Left colon (tissue), 2 donors: ENCODE measurements around the gene MX1. TPM values are rescaled to one million over a fixed set of nuclear protein-coding genes. Genes with fewer than 3 reads are reported as not detected.

Source experiments
- ATAC-seq: fragments of 200-7000 bp; cut with Tn5 transposase; one replicate; pipeline ENCODE4 v1.9.1; 2020; ENCODE audit warnings: mild to moderate bottlenecking, moderate library complexity
- DNase-seq, 2 donors: peaks; one replicate each; pipeline ENCODE4 v3.0.0-alpha.2; 2020
- intact Hi-C, 2 donors: fragments of 100-400 bp; cut with DNase I in 1 of 2; cut with micrococcal nuclease in 1 of 2; formaldehyde crosslinking; loops; one replicate each; pipeline versions ENCODE4 v1.11.2 to v1.14.0; 2022; cut with DNase I, micrococcal nuclease
- total RNA-seq, 2 donors: library from RNA; stranded (reverse); fragmentation: NEBNext Ultra II Directional; extraction: Animal tissue kit (Norgen Biotek cat#: 25700); gene quantifications; one replicate each; pipeline ENCODE4 v1.2.1, GENCODE V29; 2021
- donor health status: DM: no; HTN: no; CAD: no.
- donor health status: DM: yes; HTN: yes; CAD: no.

The MX1 gene
- total RNA-seq, 2 donors from 2014 or later, result 36.4 to 91.7 TPM

- intact Hi-C loops, result no loop called here
- ATAC-seq, result no peak
- DNase-seq, result no peak
These were observed 2.8 kb downstream of the MX1 start for GRCh38 chr21:41428847-41429246.

DNA sequence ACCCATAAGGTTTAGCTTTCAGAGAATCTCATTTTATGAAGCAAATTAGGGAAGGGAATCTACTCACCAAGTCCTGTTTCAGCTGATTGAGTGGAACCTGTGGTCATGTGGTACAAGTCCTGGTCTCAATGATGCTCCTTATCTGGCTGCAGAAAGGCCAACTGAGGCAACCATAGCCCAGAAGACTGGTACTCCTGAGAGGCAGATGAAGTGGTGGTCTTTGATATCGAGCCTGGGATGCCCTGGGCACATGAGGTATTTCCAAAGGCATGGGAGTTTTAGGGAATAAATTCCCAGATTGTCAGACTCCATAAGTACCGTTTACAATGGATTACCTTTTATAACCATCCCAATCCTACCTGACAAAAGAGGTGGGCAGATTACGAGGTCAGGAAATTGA is 3.3 kb downstream of the MX1 start:
- DNase-seq, result no peak
- intact Hi-C loops, result no loop called here
- ATAC-seq, result no peak

DNA sequence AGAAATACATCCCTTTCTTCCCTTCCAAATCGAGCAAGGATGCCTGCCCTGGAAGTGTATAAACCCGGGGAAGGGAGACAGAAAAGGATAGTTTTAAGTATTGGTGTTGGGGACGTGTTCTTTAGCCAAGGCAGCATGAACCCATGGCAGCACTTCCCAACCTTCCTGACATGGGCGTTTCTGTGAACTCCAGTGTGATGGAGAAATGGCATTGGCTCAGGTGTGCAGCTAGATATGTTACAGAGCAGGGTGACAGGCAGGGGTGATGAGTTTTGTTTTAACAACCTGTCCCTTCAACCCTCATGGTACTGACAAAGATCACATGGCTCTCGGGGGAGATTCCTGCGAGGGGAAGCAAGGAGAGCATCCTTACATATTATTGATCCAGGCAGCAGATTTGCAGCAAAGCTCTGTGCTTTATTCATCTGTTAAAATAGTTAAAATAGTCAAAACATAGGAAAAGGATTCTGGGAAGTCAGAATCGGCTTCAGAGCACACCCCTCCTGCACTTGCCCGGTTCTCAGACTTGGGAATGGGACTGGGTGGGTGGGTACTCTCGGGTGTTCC is 4.0 kb downstream of the MX1 start:
- no peak for ATAC-seq
- intact Hi-C loops, result no loop called here
- DNase-seq, result no peak

GRCh38 chr21:41431788-41432548 is 5.9 kb downstream of the MX1 start:
- DNase-seq, result peak in 1 of 2 donors; percentile 30
- intact Hi-C loops, result no loop called here
- peak; percentile 67 for ATAC-seq

GRCh38 chr21:41432562-41433460 is 6.8 kb downstream of the MX1 start:
- peak in 1 of 2 donors; percentile 29 for DNase-seq
- peak; percentile 92 for ATAC-seq
- intact Hi-C loops, result no loop called here

DNA sequence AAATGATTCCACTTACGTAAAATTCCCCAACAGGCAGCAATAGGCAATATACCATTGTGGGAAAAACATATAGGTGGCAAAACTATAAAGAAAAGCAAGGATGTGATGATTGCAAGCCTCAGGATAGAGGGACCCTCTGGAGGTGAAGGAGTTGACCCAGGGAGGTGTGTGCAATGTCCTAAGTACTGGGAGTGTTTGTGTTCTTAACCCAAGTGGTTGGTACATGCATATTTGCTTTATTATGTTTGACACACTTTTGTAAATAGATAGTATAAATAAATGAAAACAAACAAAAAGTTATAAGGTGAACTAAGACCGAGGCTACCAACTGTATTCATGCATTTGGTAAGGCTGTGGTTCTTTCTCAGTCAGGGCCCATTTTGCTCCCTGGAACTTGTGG is 7.5 kb downstream of the MX1 start:
- DNase-seq, result no peak
- intact Hi-C loops, result no loop called here
- peak; percentile 64 for ATAC-seq

DNA sequence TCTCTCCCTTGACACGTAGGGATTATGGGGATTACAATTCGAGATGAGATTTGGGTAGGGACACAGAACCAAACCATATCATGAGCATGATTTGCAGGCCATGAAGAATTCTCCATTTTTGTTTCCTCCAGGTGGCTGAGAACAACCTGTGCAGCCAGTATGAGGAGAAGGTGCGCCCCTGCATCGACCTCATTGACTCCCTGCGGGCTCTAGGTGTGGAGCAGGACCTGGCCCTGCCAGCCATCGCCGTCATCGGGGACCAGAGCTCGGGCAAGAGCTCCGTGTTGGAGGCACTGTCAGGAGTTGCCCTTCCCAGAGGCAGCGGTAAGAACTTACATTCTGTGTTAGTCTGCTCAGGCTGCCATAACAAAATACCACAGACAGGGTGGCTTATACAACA is 9.7 kb downstream of the MX1 start:
- DNase-seq (no peak), ATAC-seq (no peak)
- intact Hi-C loops, result no loop called here

- no peak for ATAC-seq
These were observed 11.7 kb downstream of the MX1 start for GRCh38 chr21:41437729-41438128.

DNA sequence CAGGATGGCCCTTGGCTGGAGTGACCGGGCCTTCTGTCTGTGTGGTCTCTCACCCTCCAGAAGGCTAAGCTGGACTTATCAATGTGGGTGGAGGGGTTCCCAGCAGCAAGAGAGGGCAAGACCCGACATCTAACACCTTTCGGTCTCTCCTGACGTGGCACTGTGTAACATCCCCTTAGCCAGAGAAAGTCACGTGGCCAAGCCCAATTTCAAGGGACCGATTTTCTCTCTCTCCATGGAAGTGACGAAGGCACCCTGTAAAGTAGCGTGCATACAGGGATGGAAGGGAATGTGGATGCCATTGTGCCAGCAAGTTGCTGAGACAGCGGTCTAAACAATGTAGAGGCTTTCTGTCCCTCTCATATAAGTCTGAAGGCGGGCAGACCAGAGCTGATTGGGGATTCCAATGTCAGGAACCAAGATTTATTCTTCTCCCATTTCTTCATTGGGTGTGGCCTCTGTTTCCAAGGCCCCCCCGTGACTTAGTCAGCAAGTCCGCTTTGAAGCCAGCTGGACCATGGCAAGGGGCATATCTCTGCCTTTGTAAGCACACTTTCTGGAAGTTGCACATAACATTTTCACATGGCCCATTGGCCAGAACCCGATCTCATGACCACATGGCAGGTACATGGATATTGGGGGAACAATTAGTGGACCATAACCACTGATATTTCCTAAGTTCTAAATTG is 12.5 kb downstream of the MX1 start:
- no peak for ATAC-seq
- DNase-seq, result no peak
- intact Hi-C loops, result no loop called here

More at GRCh38 chr21:41437729-41438128, 11.7 kb downstream of the MX1 start:
- intact Hi-C loops, result no loop called here
- DNase-seq, result no peak

- intact Hi-C loops, result no loop called here
- ATAC-seq (no peak), DNase-seq (no peak)
These were observed 13.2 kb downstream of the MX1 start for GRCh38 chr21:41439248-41439647.

DNA sequence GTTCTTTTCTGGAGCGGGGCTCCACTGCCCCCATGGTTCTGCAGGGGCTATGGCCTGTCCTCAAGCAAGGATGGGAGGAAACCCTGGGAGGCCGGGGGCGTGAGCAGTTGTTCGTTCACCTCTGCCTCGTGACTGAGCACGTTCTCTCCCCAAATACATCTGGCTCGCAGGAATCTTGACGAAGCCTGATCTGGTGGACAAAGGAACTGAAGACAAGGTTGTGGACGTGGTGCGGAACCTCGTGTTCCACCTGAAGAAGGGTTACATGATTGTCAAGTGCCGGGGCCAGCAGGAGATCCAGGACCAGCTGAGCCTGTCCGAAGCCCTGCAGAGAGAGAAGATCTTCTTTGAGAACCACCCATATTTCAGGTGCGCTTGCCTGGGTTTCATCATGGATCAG is 15.5 kb downstream of the MX1 start:
- intact Hi-C loops, result no loop called here
- ATAC-seq (no peak), DNase-seq (no peak)

- ATAC-seq, result no peak
- no peak for DNase-seq
- intact Hi-C loops, result no loop called here
These were observed 16.6 kb downstream of the MX1 start for GRCh38 chr21:41442481-41443186.

- intact Hi-C loops, result no loop called here
- ATAC-seq (no peak), DNase-seq (no peak)
These were observed 17.5 kb downstream of the MX1 start for GRCh38 chr21:41443562-41443961.

GRCh38 chr21:41444703-41445464 is 18.8 kb downstream of the MX1 start:
- no peak for ATAC-seq
- DNase-seq, result no peak
- intact Hi-C loops, result no loop called here

DNA sequence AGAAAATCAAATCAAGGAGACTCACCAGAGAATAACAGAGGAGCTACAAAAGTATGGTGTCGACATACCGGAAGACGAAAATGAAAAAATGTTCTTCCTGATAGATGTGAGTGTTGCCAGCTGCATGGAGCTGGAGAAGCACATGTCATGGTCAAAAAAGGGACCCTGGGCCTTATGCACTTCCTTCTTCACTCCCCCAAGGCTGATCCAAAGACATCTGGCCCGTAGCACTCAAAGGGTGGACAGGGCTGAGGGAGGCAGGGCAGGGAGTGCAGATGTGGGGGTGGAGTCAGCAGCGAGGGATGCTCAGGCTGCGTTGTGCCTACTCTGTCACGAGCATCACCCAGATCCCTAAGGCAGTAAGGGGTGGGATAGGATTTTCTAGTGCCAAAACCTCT is 19.4 kb downstream of the MX1 start:
- no peak for DNase-seq
- ATAC-seq, result no peak
- intact Hi-C loops, result no loop called here

GRCh38 chr21:41446586-41446985 is 20.5 kb downstream of the MX1 start:
- intact Hi-C loops, result no loop called here
- ATAC-seq, result no peak

DNA sequence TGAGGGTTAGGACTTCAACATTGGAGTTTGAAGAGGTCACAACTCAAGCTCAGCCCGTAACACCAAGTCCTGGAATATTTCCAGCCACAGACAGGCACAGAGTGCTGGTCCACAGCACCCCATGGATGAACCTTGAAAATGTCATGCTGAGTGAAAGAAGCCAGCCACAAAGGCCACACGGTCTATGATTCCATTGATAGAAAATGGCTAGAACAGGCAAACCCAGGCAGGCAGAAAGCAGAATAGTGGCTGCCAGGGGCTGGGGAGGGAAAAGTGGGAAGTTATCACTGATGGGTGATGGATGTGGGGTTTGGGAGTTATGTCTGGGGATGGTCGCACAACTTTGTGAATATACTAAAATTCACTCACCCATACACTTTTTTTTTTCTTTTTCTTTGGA is 21.3 kb downstream of the MX1 start:
- DNase-seq (no peak), ATAC-seq (no peak)
- intact Hi-C loops, result no loop called here

More at GRCh38 chr21:41446586-41446985, 20.5 kb downstream of the MX1 start:
- no peak for DNase-seq

DNA sequence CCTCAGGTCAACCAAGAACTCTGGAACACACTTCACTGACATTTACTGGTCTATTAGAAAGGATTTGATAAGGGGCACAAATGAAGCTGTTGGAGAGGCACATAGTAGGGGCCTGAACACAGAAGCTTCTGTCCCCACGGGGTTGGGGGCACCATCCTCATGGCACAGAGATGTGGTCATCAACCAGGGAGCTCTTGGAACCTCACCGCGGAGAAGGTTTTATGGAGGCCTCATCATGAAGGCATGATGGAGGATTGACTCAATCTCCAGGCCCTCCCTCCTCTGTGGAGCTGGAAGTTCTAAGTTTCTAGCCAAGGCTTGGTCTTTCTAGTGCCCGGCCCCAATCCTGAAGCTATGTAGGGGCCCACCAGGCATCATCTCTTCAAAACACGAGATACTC is 23.6 kb downstream of the MX1 start:
- intact Hi-C loops, result no loop called here
- ATAC-seq (no peak), DNase-seq (no peak)
